Measurements from ENCODE around the gene CUL5. TPM values are rescaled to one million over a fixed set of nuclear protein-coding genes. Genes with fewer than 3 reads are reported as not detected.

Gene CUL5
- 37.0 and 40.2 TPM in 2 replicates for polyA plus RNA-seq
- polyA minus RNA-seq, result 112 and 114 TPM in 2 replicates

DNA sequence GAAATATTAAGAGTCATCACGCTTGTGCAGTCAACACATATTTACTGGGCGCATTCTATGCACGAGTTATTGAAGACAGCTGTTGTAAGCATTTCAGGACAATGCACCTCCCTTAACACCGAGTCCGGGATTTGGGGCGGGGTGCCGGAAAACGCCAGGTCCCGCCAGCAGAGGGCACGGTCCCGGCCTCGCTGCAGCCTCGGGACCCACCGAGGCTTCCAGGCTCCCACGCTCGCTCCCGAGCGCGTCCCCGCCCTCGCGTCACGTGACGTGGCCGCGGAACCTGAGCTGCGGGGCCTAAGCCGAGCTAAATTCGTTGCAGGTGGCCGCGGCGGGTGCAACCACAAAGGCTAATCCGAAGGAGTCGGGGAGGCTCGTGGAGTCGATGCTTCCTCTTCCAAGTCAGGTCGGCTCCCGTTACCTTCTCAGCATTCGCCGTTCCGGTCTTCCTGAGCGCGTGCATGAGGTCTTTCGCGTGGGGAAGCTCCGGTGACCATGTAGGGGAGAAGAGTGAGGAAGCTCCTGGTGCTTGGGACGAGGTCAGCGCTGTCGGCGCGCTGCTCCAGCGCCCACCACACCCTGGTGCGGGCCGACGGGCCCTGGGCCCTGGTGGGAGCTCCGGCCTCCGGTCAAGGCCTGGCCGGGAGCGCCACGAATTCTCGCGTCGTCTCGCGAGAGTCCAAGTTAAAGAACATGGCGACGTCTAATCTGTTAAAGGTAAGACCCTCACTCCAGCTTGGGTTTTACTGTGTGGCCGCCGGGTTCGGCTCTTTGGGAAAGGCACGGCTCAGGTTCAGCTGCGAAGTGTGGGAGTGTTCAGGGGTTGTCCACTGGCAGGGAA, at the start of gene CUL5:
CUL5 (plus strand) TSS at position 243 of the 841 bp plus-strand sequence; CDS start at position 694, 451 bp downstream.
- Histone ChIP-seq H3K9ac (ENCODE audit: low read length) (peak within 1 kb of the TSS; percentile 99), H3K9me2 (ENCODE audit: insufficient read depth, low read length) (no peaks in the 10 kb centered on the region), H4K20me1 (ENCODE audit: insufficient read depth) (no peaks in the 10 kb centered on the region), H3K27me3 (ENCODE audit: insufficient read depth, low read depth, low read length) (no peaks in the 10 kb centered on the region), H3K36me3 (ENCODE audit: insufficient read depth, low read length) (peaks cover 5% of the 10 kb centered on the region), H3K27ac (ENCODE audit: low read length) (peak within 1 kb of the TSS; percentile 99), H3K4me3 (ENCODE audit: low read length) (peak within 1 kb of the TSS; percentile 88), H3K4me2 (ENCODE audit: low read length) (peak within 1 kb of the TSS; percentile 80), H3K9me3 (ENCODE audit: low read length) (no peaks in the 10 kb centered on the region), H3K79me2 (replicated peaks; ENCODE audit: insufficient read depth, low read length) (peaks cover 45% of the 10 kb centered on the region), H2AFZ (ENCODE audit: low read depth, low read length) (peak within 1 kb of the TSS; percentile 100), H3F3A (ENCODE audit: insufficient read depth, low read length, poor library complexity, severe bottlenecking) (no peaks in the 10 kb centered on the region)
- peak; percentile 65 for TF ChIP-seq RAD21 (conservative IDR thresholded peaks at IDR 0.05)
- TF ChIP-seq, protein P1, sequence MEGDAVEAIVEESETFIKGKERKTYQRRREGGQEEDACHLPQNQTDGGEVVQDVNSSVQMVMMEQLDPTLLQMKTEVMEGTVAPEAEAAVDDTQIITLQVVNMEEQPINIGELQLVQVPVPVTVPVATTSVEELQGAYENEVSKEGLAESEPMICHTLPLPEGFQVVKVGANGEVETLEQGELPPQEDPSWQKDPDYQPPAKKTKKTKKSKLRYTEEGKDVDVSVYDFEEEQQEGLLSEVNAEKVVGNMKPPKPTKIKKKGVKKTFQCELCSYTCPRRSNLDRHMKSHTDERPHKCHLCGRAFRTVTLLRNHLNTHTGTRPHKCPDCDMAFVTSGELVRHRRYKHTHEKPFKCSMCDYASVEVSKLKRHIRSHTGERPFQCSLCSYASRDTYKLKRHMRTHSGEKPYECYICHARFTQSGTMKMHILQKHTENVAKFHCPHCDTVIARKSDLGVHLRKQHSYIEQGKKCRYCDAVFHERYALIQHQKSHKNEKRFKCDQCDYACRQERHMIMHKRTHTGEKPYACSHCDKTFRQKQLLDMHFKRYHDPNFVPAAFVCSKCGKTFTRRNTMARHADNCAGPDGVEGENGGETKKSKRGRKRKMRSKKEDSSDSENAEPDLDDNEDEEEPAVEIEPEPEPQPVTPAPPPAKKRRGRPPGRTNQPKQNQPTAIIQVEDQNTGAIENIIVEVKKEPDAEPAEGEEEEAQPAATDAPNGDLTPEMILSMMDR (IDR thresholded peaks at IDR 0.05; ENCODE audit: poor library complexity, severe bottlenecking), result peak; percentile 97
- no peak for TF ChIP-seq EP300 (conservative IDR thresholded peaks at IDR 0.05; ENCODE audit: poor library complexity, severe bottlenecking)
- TF ChIP-seq SMC3 (conservative IDR thresholded peaks at IDR 0.05; ENCODE audit: poor library complexity), result peak; percentile 79
- TF ChIP-seq, protein P2, sequence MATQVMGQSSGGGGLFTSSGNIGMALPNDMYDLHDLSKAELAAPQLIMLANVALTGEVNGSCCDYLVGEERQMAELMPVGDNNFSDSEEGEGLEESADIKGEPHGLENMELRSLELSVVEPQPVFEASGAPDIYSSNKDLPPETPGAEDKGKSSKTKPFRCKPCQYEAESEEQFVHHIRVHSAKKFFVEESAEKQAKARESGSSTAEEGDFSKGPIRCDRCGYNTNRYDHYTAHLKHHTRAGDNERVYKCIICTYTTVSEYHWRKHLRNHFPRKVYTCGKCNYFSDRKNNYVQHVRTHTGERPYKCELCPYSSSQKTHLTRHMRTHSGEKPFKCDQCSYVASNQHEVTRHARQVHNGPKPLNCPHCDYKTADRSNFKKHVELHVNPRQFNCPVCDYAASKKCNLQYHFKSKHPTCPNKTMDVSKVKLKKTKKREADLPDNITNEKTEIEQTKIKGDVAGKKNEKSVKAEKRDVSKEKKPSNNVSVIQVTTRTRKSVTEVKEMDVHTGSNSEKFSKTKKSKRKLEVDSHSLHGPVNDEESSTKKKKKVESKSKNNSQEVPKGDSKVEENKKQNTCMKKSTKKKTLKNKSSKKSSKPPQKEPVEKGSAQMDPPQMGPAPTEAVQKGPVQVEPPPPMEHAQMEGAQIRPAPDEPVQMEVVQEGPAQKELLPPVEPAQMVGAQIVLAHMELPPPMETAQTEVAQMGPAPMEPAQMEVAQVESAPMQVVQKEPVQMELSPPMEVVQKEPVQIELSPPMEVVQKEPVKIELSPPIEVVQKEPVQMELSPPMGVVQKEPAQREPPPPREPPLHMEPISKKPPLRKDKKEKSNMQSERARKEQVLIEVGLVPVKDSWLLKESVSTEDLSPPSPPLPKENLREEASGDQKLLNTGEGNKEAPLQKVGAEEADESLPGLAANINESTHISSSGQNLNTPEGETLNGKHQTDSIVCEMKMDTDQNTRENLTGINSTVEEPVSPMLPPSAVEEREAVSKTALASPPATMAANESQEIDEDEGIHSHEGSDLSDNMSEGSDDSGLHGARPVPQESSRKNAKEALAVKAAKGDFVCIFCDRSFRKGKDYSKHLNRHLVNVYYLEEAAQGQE (IDR thresholded peaks at IDR 0.05; ENCODE audit: borderline replicate concordance), result peak; percentile 60
- peak; percentile 72 for TF ChIP-seq MXI1 (conservative IDR thresholded peaks at IDR 0.05; ENCODE audit: poor library complexity, severe bottlenecking)
- peak; percentile 72 for TF ChIP-seq TAF1 (IDR thresholded peaks at IDR 0.05; ENCODE audit: low read depth)
- TF ChIP-seq EZH2 (IDR thresholded peaks at IDR 0.05; ENCODE audit: borderline replicate concordance, insufficient read depth, low read length, poor library complexity, severe bottlenecking), result no peak
- peak; percentile 94 for TF ChIP-seq POLR2AphosphoS5 (IDR thresholded peaks at IDR 0.05)

DNA sequence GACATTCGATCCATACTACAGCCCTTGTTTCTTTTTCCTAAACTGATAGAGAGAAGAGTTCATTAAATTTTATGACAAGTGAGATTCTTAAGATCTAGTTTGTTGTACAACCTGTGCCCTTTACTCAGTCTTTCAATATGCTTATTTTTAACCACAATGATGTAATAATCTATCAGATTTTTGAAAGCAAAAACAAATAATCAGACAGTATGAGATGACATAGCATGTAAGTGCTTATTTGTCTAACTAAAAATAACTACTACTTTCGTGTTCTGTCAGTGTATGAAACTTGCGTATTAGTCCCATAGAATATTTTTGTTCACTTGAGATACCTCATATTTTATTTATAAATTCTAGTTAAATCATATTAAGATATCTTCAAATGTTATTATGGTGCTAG, 47.2 kb upstream of the CUL5 start:
- TF ChIP-seq RAD21 (conservative IDR thresholded peaks at IDR 0.05), result no peak
- TF ChIP-seq, protein P1 (IDR thresholded peaks at IDR 0.05; ENCODE audit: poor library complexity, severe bottlenecking), result no peak
- TF ChIP-seq, protein P2 (IDR thresholded peaks at IDR 0.05; ENCODE audit: borderline replicate concordance), result no peak
- no peak for TF ChIP-seq TAF1 (IDR thresholded peaks at IDR 0.05; ENCODE audit: low read depth)
- no peak for TF ChIP-seq EP300 (conservative IDR thresholded peaks at IDR 0.05; ENCODE audit: poor library complexity, severe bottlenecking)
- no peak for TF ChIP-seq POLR2AphosphoS5 (IDR thresholded peaks at IDR 0.05)
- no peak for TF ChIP-seq SMC3 (conservative IDR thresholded peaks at IDR 0.05; ENCODE audit: poor library complexity)
- no peak for TF ChIP-seq EZH2 (IDR thresholded peaks at IDR 0.05; ENCODE audit: borderline replicate concordance, insufficient read depth, low read length, poor library complexity, severe bottlenecking)
- TF ChIP-seq MXI1 (conservative IDR thresholded peaks at IDR 0.05; ENCODE audit: poor library complexity, severe bottlenecking), result no peak
- Histone ChIP-seq H3K27me3 (ENCODE audit: insufficient read depth, low read depth, low read length) (no peaks in the 10 kb centered on the region), H3K79me2 (replicated peaks; ENCODE audit: insufficient read depth, low read length) (no peaks in the 10 kb centered on the region), H4K20me1 (ENCODE audit: insufficient read depth) (no peaks in the 10 kb centered on the region), H3K4me3 (ENCODE audit: low read length) (no peak overlapping the region), H3K9me2 (ENCODE audit: insufficient read depth, low read length) (no peaks in the 10 kb centered on the region), H3K9ac (ENCODE audit: low read length) (no peak overlapping the region), H2AFZ (ENCODE audit: low read depth, low read length) (no peak overlapping the region), H3K9me3 (ENCODE audit: low read length) (no peaks in the 10 kb centered on the region), H3K4me2 (ENCODE audit: low read length) (no peak overlapping the region), H3K36me3 (ENCODE audit: insufficient read depth, low read length) (no peaks in the 10 kb centered on the region), H3F3A (ENCODE audit: insufficient read depth, low read length, poor library complexity, severe bottlenecking) (no peaks in the 10 kb centered on the region), H3K27ac (ENCODE audit: low read length) (no peak overlapping the region)
